Transverse colon (tissue), 4 donors: ENCODE results near the gene IRF9.

Experiments used
- POLR2AphosphoS5 ChIP-seq, 3 donors: sonication (generic); formaldehyde crosslinking; IDR thresholded peaks; one replicate each; pipeline ENCODE4 v1.6.1; 2016; ENCODE audit warnings: antibody characterized with exemption in 3 of 3
- TF ChIP-seq, protein P1 (sequence below), 5 experiments: fragments of 200-600 bp in 3 of 5; fragments of 450-650 bp in 2 of 5; sonication (generic) in 3 of 5; IDR thresholded peaks; 1 replicate in 2 of 5; 2 replicates in 3 of 5; pipeline ENCODE4 v1.5.1; 2016 to 2017; ENCODE audit warnings: antibody characterized with exemption in 5 of 5, inconsistent platforms in 3 of 5, mild to moderate bottlenecking in 2 of 5, moderate library complexity in 1 of 5

GRCh38 chr14:24206260-24207103, 45.4 kb downstream of the IRF9 start:
- no peak for TF ChIP-seq POLR2AphosphoS5 (IDR thresholded peaks at IDR 0.05)
- TF ChIP-seq, protein P1, sequence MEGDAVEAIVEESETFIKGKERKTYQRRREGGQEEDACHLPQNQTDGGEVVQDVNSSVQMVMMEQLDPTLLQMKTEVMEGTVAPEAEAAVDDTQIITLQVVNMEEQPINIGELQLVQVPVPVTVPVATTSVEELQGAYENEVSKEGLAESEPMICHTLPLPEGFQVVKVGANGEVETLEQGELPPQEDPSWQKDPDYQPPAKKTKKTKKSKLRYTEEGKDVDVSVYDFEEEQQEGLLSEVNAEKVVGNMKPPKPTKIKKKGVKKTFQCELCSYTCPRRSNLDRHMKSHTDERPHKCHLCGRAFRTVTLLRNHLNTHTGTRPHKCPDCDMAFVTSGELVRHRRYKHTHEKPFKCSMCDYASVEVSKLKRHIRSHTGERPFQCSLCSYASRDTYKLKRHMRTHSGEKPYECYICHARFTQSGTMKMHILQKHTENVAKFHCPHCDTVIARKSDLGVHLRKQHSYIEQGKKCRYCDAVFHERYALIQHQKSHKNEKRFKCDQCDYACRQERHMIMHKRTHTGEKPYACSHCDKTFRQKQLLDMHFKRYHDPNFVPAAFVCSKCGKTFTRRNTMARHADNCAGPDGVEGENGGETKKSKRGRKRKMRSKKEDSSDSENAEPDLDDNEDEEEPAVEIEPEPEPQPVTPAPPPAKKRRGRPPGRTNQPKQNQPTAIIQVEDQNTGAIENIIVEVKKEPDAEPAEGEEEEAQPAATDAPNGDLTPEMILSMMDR (IDR thresholded peaks at IDR 0.05), result no peak
